IMR-90 (cell line): ENCODE measurements around the gene BHLHA9. TPM values are rescaled to one million over a fixed set of nuclear protein-coding genes. Genes with fewer than 3 reads are reported as not detected.

ENCODE experiments used
- ATAC-seq: fragments of 200-7000 bp; cut with Tn5 transposase; 2 replicates; pipeline ENCODE4 v1.9.1; 2020; ENCODE audit warnings: low read depth, mild to moderate bottlenecking, moderate library complexity
- BruUV-seq: library from RNA; stranded (reverse); fragments of 400-500 nt; replicated peaks from 2 replicates; lab custom pipeline; 2021; lab: Mats Ljungman, UMichigan
- CTCF ChIA-PET: fragments of 300-600 bp; formaldehyde crosslinking; extraction: SDS; loops from one replicate; lab custom pipeline; 2021; ENCODE audit warnings: antibody characterized with exemption; lab: Yijun Ruan, JAX
- POLR2A ChIA-PET: fragments of 300-600 bp; sonication (Branson Sonifier 250); formaldehyde crosslinking; loops from one replicate; lab custom pipeline; 2022; ENCODE audit warnings: antibody characterized with exemption; ENCODE audit not compliant: unreplicated experiment; lab: Charles Lee
- DNase-seq: peaks from one replicate; pipeline ENCODE4 v3.0.0; 2013
- H2AFZ ChIP-seq: replicated peaks from 2 replicates; pipeline ENCODE3; 2013; ENCODE audit warnings: low read length, mild to moderate bottlenecking; ENCODE audit not compliant: poor library complexity
- H2AK5ac ChIP-seq: 2 replicates; pipeline ENCODE4 v1.6.1; 2013; ENCODE audit warnings: low read depth, low read length, inconsistent platforms
- H2AK9ac ChIP-seq: replicated peaks from 2 replicates; pipeline ENCODE3; 2013; ENCODE audit warnings: mild to moderate bottlenecking, low read depth, low read length, moderate library complexity; ENCODE audit not compliant: poor library complexity
- H2BK120ac ChIP-seq: 2 replicates; pipeline ENCODE4 v1.6.1; 2013; ENCODE audit warnings: low read depth, low read length, inconsistent platforms
- H2BK15ac ChIP-seq: 3 replicates; pipeline ENCODE4 v1.6.1; 2013; ENCODE audit warnings: low read depth, low read length, inconsistent platforms
- H2BK20ac ChIP-seq: 2 replicates; pipeline ENCODE4 v1.6.1; 2013; ENCODE audit warnings: low read depth, mild to moderate bottlenecking, inconsistent platforms, low read length, moderate library complexity
- H2BK5ac ChIP-seq: 2 replicates; pipeline ENCODE4 v1.6.1; 2013; ENCODE audit warnings: mild to moderate bottlenecking, low read depth, low read length, inconsistent platforms; ENCODE audit not compliant: poor library complexity, severe bottlenecking
- H3K14ac ChIP-seq: replicated peaks from 2 replicates; pipeline ENCODE4 v1.6.1; 2013; ENCODE audit warnings: low read depth, low read length, inconsistent platforms
- H3K18ac ChIP-seq: 2 replicates; pipeline ENCODE4 v1.6.1; 2013; ENCODE audit warnings: low read depth, low read length, control low read depth
- H3K23ac ChIP-seq: 2 replicates; pipeline ENCODE4 v1.6.1; 2013; ENCODE audit warnings: low read depth, low read length, inconsistent platforms
- H3K27ac ChIP-seq: 2 replicates; pipeline ENCODE4 v1.5.1; 2013; ENCODE audit warnings: mild to moderate bottlenecking, control low read depth, low read length; ENCODE audit not compliant: insufficient read depth
- H3K27me3 ChIP-seq: 2 replicates; pipeline ENCODE4 v1.6.1; 2013; ENCODE audit warnings: low read length; ENCODE audit not compliant: control insufficient read depth, insufficient read depth
- H3K36me3 ChIP-seq: 2 replicates; pipeline ENCODE4 v1.6.1; 2013; ENCODE audit warnings: low read length, mixed read lengths; ENCODE audit not compliant: control insufficient read depth, insufficient read depth
- H3K4ac ChIP-seq: 2 replicates; pipeline ENCODE4 v1.6.1; 2013; ENCODE audit warnings: low read depth, low read length, inconsistent platforms
- H3K4me1 ChIP-seq: 2 replicates; pipeline ENCODE4 v1.6.1; 2013; ENCODE audit warnings: low read length, mixed read lengths; ENCODE audit not compliant: control insufficient read depth, insufficient read depth
- H3K4me2 ChIP-seq: 2 replicates; pipeline ENCODE4 v1.6.1; 2013; ENCODE audit warnings: low read depth, mild to moderate bottlenecking, control low read depth, low read length, moderate library complexity
- H3K4me3 ChIP-seq: 2 replicates; pipeline ENCODE4 v1.5.1; 2013; ENCODE audit warnings: low read depth, mild to moderate bottlenecking, control low read depth, low read length, moderate library complexity; ENCODE audit not compliant: insufficient read depth
- H3K56ac ChIP-seq: 2 replicates; pipeline ENCODE4 v1.6.1; 2013; ENCODE audit warnings: low read length, inconsistent platforms; ENCODE audit not compliant: insufficient read depth; ENCODE audit errors: extremely low read depth
- H3K79me1 ChIP-seq, 2 experiments: 2 replicates each; pipeline ENCODE4 v1.6.1; 2013; ENCODE audit warnings: low read length in 2 of 2, inconsistent platforms in 1 of 2, low read depth in 1 of 2
- H3K9ac ChIP-seq: 2 replicates; pipeline ENCODE4 v1.6.1; 2013; ENCODE audit warnings: low read depth, low read length, control low read depth
- H3K9me1 ChIP-seq: 2 replicates; pipeline ENCODE4 v1.6.1; 2013; ENCODE audit warnings: low read length, inconsistent platforms; ENCODE audit not compliant: insufficient read depth
- H3K9me3 ChIP-seq: 2 replicates; pipeline ENCODE4 v1.6.1; 2013; ENCODE audit warnings: low read length; ENCODE audit not compliant: control insufficient read depth, insufficient read depth
- H4K20me1 ChIP-seq: 2 replicates; pipeline ENCODE4 v1.6.1; 2013; ENCODE audit warnings: low read length, inconsistent platforms; ENCODE audit not compliant: insufficient read depth
- H4K5ac ChIP-seq: 2 replicates; pipeline ENCODE4 v1.6.1; 2013; ENCODE audit warnings: mild to moderate bottlenecking, low read depth, low read length, control low read depth
- H4K8ac ChIP-seq, 2 experiments: 2 replicates each; pipeline ENCODE4 v1.6.1; 2013; ENCODE audit warnings: low read depth in 2 of 2, low read length in 2 of 2, control low read depth in 1 of 2, inconsistent platforms in 1 of 2
- H4K91ac ChIP-seq: 2 replicates; pipeline ENCODE4 v1.6.1; 2013; ENCODE audit warnings: low read depth, low read length, inconsistent platforms; ENCODE audit not compliant: insufficient read depth
- CEBPB ChIP-seq: IDR thresholded peaks from 2 replicates; pipeline ENCODE4 v1.6.1; 2012; ENCODE audit warnings: low read depth, low read length, improper control_type of control experiment
- CHD1 ChIP-seq: IDR thresholded peaks from 2 replicates; pipeline ENCODE4 v1.6.1; 2012; ENCODE audit warnings: low read depth, low read length, improper control_type of control experiment
- FOS ChIP-seq: fragments of 150-350 bp; IDR thresholded peaks from 2 replicates; pipeline ENCODE4 v1.6.1; 2016; ENCODE audit warnings: low read depth, low read length
- MAFK ChIP-seq: IDR thresholded peaks from 2 replicates; pipeline ENCODE4 v1.6.1; 2012; ENCODE audit warnings: low read depth, low read length, improper control_type of control experiment
- MAZ ChIP-seq: IDR thresholded peaks from 2 replicates; pipeline ENCODE4 v1.6.1; 2012; ENCODE audit warnings: low read depth, mild to moderate bottlenecking, low read length, improper control_type of control experiment, moderate library complexity, borderline replicate concordance
- MXI1 ChIP-seq: IDR thresholded peaks from 2 replicates; pipeline ENCODE4 v1.6.1; 2012; ENCODE audit warnings: low read depth, mild to moderate bottlenecking, low read length, moderate library complexity, borderline replicate concordance
- POLR2A ChIP-seq: IDR thresholded peaks from 2 replicates; pipeline ENCODE4 v1.6.1; 2012; ENCODE audit warnings: mild to moderate bottlenecking, low read depth, low read length
- RAD21 ChIP-seq: IDR thresholded peaks from 2 replicates; pipeline ENCODE4 v1.6.1; 2012; ENCODE audit warnings: low read length, improper control_type of control experiment
- RCOR1 ChIP-seq: IDR thresholded peaks from 2 replicates; pipeline ENCODE4 v1.6.1; 2012; ENCODE audit warnings: mild to moderate bottlenecking, low read length, improper control_type of control experiment; ENCODE audit not compliant: insufficient replicate concordance
- RFX5 ChIP-seq: IDR thresholded peaks from 2 replicates; pipeline ENCODE4 v1.8.0; 2012; ENCODE audit warnings: low read depth, mild to moderate bottlenecking, low read length, moderate library complexity
- SMC3 ChIP-seq: fragments of 150-350 bp; IDR thresholded peaks from 2 replicates; pipeline ENCODE4 v1.6.1; 2016; ENCODE audit warnings: low read depth, mild to moderate bottlenecking, antibody characterized with exemption, low read length, moderate library complexity
- WGBS, 2 experiments: methylation state at CpG; one replicate each; pipeline versions ENCODE4 v1.1.5 to v1.1.7; 2013; ENCODE audit warnings: missing lambda C conversion rate in 2 of 2; ENCODE audit not compliant: insufficient read length in 1 of 2; ENCODE audit errors: extremely low coverage in 2 of 2; 5-methylcytosine and 5-hydroxymethylcytosine counted together
- dilution Hi-C: fragments of 300-500 bp; cut with HindIII; formaldehyde crosslinking; loops from one replicate; pipeline ENCODE4 v1.14.3; 2018; ENCODE audit warnings: low sequenced_read_pairs; ENCODE audit not compliant: unreplicated experiment
- in situ Hi-C: fragments of 300-500 bp; cut with MboI; formaldehyde crosslinking; loops from 3 replicates; pipeline ENCODE4 v1.14.3; 2019; ENCODE audit warnings: low sequenced_read_pairs, inconsistent platforms, mixed read lengths
- intact Hi-C: fragments of 100-400 bp; cut with micrococcal nuclease; formaldehyde crosslinking; loops from 2 replicates; pipeline ENCODE4 v1.10.0; 2022
- polyA plus RNA-seq, 3 experiments: library from polyadenylated mRNA; depleted of rRNA; stranded (reverse); fragments of >200 nt; gene quantifications; 2 replicates each; pipeline ENCODE4 v1.2.3, GENCODE V29; 2012; ENCODE audit warnings: low replicate concordance in 1 of 3
- total RNA-seq: library from RNA; depleted of rRNA; stranded (reverse); fragments of >200 nt; gene quantifications from 2 replicates; pipeline ENCODE4 v1.2.3, GENCODE V29; 2012
- TF ChIP-seq, protein P1 (sequence below): conservative IDR thresholded peaks from 2 replicates; pipeline ENCODE4 v1.5.1; 2012; ENCODE audit warnings: mild to moderate bottlenecking, low read depth, low read length, improper control_type of control experiment
- TF ChIP-seq, protein P2 (sequence below): fragments of 150-350 bp; IDR thresholded peaks from 2 replicates; pipeline ENCODE4 v1.6.1; 2016; ENCODE audit warnings: low read depth, mild to moderate bottlenecking, low read length, moderate library complexity, borderline replicate concordance
- TF ChIP-seq, protein P3 (sequence below): fragments of 150-350 bp; IDR thresholded peaks from 2 replicates; pipeline ENCODE4 v1.6.1; 2017; ENCODE audit warnings: mild to moderate bottlenecking, antibody characterized with exemption, low read length, low read depth

Gene BHLHA9
- total and polyA plus RNA-seq, 2 of the 4 experiments (the other 2 are of a cell fraction) = not detected

DNA sequence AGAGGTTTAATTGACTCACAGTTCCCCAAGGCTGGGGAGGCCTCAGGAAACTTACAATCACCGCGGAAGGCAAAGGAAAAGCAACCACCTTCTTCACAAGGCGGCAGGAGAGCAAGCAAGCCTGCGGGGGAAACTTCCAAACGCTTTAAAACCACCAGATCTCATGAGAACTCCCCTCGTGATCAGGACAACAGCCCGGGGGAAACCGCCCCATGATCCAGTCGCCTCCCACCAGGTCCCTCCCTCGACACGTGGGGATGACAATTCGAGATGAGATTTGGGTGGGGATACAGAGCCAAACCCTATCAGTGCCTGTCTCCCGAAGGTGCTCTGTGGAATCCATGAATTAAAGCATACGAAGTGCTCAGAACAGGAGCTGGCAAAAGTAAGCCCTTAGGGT is 46.6 kb upstream of the BHLHA9 start:
- Histone ChIP-seq H3K27ac (no peak overlapping the region), H3K79me1 (no peaks in the 10 kb centered on the region), H3K4me3 (no peak overlapping the region), H3K56ac (no peak overlapping the region), H2BK120ac (no peak overlapping the region), H3K9ac (no peak overlapping the region), H3K27me3 (peaks cover 68% of the 10 kb centered on the region), H4K20me1 (peaks cover 6% of the 10 kb centered on the region), H3K4ac (no peak overlapping the region), H2BK15ac (no peak overlapping the region), H3K14ac (no peak overlapping the region), H4K91ac (no peak overlapping the region), H4K8ac (no peak overlapping the region), H2BK20ac (no peak overlapping the region), H3K4me1 (no peaks in the 10 kb centered on the region), H2BK5ac (no peak overlapping the region), H3K9me3 (peaks cover 6% of the 10 kb centered on the region), H3K9me1 (no peaks in the 10 kb centered on the region), H3K18ac (no peak overlapping the region), H3K36me3 (no peaks in the 10 kb centered on the region), H2AK5ac (no peak overlapping the region), H4K5ac (no peak overlapping the region), H2AK9ac (no peak overlapping the region), H3K4me2 (no peak overlapping the region), H2AFZ (no peak overlapping the region), H3K23ac (no peak overlapping the region)
- ATAC-seq = no peak
- in situ Hi-C loops (no loop called here), intact Hi-C loops (no loop called here), dilution Hi-C loops (no loop called here)
- ChIA-PET CTCF (no interaction called here), POLR2A (no interaction called here)
- no TSS peak for BruUV-seq
- TF ChIP-seq RFX5 (no peak), MAFK (no peak), FOS (no peak), MXI1 (no peak), RCOR1 (no peak), CHD1 (no peak), MAZ (no peak), POLR2A (no peak), RAD21 (no peak), SMC3 (no peak), CEBPB (no peak)
- TF ChIP-seq, protein P1, sequence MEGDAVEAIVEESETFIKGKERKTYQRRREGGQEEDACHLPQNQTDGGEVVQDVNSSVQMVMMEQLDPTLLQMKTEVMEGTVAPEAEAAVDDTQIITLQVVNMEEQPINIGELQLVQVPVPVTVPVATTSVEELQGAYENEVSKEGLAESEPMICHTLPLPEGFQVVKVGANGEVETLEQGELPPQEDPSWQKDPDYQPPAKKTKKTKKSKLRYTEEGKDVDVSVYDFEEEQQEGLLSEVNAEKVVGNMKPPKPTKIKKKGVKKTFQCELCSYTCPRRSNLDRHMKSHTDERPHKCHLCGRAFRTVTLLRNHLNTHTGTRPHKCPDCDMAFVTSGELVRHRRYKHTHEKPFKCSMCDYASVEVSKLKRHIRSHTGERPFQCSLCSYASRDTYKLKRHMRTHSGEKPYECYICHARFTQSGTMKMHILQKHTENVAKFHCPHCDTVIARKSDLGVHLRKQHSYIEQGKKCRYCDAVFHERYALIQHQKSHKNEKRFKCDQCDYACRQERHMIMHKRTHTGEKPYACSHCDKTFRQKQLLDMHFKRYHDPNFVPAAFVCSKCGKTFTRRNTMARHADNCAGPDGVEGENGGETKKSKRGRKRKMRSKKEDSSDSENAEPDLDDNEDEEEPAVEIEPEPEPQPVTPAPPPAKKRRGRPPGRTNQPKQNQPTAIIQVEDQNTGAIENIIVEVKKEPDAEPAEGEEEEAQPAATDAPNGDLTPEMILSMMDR = no peak
- TF ChIP-seq, protein P2, sequence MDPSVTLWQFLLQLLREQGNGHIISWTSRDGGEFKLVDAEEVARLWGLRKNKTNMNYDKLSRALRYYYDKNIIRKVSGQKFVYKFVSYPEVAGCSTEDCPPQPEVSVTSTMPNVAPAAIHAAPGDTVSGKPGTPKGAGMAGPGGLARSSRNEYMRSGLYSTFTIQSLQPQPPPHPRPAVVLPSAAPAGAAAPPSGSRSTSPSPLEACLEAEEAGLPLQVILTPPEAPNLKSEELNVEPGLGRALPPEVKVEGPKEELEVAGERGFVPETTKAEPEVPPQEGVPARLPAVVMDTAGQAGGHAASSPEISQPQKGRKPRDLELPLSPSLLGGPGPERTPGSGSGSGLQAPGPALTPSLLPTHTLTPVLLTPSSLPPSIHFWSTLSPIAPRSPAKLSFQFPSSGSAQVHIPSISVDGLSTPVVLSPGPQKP = no peak
- TF ChIP-seq, protein P3, sequence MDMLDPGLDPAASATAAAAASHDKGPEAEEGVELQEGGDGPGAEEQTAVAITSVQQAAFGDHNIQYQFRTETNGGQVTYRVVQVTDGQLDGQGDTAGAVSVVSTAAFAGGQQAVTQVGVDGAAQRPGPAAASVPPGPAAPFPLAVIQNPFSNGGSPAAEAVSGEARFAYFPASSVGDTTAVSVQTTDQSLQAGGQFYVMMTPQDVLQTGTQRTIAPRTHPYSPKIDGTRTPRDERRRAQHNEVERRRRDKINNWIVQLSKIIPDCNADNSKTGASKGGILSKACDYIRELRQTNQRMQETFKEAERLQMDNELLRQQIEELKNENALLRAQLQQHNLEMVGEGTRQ = no peak
- WGBS, 2 experiments = 73% methylated on average over 2 of the region's 14 CpGs; no CpG with 5 or more reads in 1 of the 2 experiments
- no peak for DNase-seq
